PFSK-1 (cell line): ENCODE measurements around the gene TMEM140.

Experiments
- POLR2AphosphoS5 ChIP-seq: IDR thresholded peaks from 2 replicates; pipeline ENCODE4 v1.6.1; 2012; ENCODE audit warnings: low read depth, mild to moderate bottlenecking, control low read depth, low read length, moderate library complexity
- TF ChIP-seq, protein P1 (sequence below), 2 experiments: IDR thresholded peaks; 2 replicates each; pipeline versions ENCODE4 v1.6.1 to v1.8.0; 2011 to 2012; ENCODE audit warnings: low read depth in 2 of 2, low read length in 2 of 2, control low read depth in 1 of 2, inconsistent platforms in 1 of 2, mild to moderate bottlenecking in 1 of 2, moderate library complexity in 1 of 2; ENCODE audit not compliant: insufficient read depth in 1 of 2

GRCh38 chr7:135195156-135195555, 47.3 kb downstream of the TMEM140 start:
- no peak for TF ChIP-seq POLR2AphosphoS5
- TF ChIP-seq, protein P1, sequence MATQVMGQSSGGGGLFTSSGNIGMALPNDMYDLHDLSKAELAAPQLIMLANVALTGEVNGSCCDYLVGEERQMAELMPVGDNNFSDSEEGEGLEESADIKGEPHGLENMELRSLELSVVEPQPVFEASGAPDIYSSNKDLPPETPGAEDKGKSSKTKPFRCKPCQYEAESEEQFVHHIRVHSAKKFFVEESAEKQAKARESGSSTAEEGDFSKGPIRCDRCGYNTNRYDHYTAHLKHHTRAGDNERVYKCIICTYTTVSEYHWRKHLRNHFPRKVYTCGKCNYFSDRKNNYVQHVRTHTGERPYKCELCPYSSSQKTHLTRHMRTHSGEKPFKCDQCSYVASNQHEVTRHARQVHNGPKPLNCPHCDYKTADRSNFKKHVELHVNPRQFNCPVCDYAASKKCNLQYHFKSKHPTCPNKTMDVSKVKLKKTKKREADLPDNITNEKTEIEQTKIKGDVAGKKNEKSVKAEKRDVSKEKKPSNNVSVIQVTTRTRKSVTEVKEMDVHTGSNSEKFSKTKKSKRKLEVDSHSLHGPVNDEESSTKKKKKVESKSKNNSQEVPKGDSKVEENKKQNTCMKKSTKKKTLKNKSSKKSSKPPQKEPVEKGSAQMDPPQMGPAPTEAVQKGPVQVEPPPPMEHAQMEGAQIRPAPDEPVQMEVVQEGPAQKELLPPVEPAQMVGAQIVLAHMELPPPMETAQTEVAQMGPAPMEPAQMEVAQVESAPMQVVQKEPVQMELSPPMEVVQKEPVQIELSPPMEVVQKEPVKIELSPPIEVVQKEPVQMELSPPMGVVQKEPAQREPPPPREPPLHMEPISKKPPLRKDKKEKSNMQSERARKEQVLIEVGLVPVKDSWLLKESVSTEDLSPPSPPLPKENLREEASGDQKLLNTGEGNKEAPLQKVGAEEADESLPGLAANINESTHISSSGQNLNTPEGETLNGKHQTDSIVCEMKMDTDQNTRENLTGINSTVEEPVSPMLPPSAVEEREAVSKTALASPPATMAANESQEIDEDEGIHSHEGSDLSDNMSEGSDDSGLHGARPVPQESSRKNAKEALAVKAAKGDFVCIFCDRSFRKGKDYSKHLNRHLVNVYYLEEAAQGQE (IDR thresholded peaks at IDR 0.05; ENCODE audit: insufficient read depth in 1 of 2, low read depth in 2 of 2, low read length in 2 of 2) = no peak
